GM12874 (cell line): ENCODE measurements around the gene MEOX2.

Experiments
- CTCF ChIP-seq: IDR thresholded peaks from 2 replicates; pipeline ENCODE4 v1.5.1; 2011; ENCODE audit warnings: low read depth, mild to moderate bottlenecking, control low read depth, low read length, moderate library complexity; ENCODE audit not compliant: insufficient read depth

The MEOX2 gene

DNA sequence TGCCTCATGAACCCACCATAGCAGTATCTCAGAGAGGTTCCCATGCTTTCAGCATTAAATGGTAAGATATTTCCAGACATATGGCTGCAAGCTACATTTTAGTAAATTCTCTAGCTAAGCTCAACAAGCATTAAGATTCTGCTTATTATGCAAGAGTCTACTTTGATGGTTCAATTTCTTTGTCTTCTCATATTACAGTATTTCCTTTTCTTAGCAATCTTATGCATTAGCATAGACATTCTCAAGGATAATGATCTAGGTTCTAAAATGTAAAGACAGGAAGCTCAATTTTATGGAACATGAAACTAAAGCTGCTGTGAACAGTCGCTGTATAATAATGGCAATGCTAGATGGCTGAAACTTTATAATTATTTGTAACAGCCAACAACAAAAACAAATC is 39.2 kb downstream of the MEOX2 start:
- no peak for TF ChIP-seq CTCF

DNA sequence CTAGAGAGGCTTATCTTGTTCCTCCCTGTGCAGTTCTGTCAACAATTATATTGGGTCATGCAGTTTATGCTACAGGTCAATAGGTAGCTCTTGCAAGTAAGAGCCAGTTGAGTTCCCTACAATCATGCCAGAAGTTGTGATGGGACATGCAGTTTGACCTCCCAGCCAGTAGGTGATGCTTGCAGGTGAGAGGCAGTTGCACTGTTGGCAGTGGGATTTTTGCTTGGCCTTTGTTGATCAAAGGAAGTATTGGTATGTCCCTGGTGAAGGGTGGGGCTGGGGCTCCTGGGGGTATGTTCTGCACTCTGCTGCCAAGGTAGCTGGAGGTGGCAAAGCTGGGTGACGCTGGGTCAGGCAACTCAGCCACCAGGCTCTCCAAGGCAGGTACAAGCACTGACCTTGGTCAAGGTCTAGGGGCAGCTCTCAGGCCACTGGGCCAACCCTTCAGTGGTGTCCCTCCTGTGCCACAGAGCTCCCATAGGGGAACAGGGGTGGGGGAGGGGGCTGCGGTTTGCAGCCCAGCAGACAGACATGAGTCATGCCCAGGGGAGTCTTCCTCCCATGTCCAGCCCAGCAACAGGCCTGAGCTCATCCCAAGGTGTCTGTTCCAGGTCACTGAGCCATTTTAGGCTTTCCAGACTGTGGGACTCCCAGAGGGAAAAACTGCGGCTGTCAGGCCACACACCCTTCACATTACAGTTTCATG is 43.3 kb downstream of the MEOX2 start:
- TF ChIP-seq CTCF = no peak

- TF ChIP-seq CTCF = no peak
Measured at GRCh38 chr7:15628876-15629275, 57.6 kb downstream of the MEOX2 start.

- TF ChIP-seq CTCF = no peak
Measured at GRCh38 chr7:15626041-15626440, 60.4 kb downstream of the MEOX2 start.

- no peak for TF ChIP-seq CTCF
Measured at GRCh38 chr7:15625466-15625865, 61.0 kb downstream of the MEOX2 start.

DNA sequence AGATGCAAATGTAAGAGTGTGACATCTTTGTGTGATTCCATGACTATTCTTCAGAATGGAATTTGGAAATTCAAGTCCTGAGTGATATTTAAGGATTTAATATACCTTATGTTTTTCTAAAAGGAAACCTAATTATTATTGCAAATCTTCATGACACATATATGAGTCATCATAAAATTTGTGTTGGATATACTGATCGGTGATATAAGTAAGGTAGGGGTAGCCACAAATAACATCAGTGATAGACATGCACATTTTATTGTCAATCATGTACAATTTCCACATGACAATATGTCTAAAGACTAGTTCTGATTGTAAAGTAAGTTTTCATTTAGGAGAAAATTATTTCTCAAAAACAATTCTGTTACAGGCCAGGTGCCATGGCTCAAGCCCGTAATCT is 65.0 kb downstream of the MEOX2 start:
- no peak for TF ChIP-seq CTCF

DNA sequence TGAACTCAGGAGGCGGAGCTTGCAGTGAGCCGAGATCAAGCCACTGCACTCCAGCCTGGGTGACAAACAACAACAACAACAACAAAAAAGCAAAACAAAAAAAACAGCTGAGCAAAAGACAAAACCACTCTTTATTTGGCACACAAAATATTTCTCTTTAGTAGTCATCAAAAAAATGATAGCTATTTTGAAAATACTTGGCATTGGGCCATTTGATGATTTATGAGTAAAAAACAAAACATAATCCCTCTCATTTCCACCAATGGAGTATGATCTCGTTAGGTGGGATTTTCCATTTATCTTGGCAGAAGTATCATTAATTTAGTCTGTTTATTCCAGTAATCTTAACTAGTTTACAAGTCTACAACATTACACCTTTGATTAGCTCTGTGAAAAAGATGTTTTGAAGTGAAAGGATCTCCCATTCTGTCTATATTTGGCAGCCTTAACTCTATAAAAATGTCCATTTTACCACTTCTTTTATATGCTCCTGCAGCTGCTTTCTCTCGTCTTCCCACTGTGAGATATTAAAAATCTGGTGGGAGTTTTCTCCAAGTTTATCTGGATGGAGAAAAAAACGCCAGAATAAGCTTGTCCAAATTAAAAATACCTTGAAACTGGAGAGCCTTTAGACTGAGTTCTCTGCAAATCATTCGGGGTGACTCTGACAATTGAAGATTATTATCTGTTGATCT is 65.8 kb downstream of the MEOX2 start:
- TF ChIP-seq CTCF = no peak
